HG02970 (cell line): ENCODE data around the gene SLC25A1.
"Not testable (repeated sequence)": the region's sequence is repeated elsewhere in the genome, so short reads cannot be mapped to it uniquely, and the experiment has no call there.

Experiments
- ATAC-seq: cut with Tn5 transposase; IDR thresholded peaks from one replicate; pipeline ENCODE4 v1.9.1; 2021; ENCODE audit warnings: mild to moderate bottlenecking, moderate library complexity, moderate number of reproducible peaks; ENCODE audit not compliant: unreplicated experiment, low FRiP score

The SLC25A1 gene

GRCh38 chr22:19207401-19207808, 28.9 kb upstream of the SLC25A1 start:
- no peak for ATAC-seq

GRCh38 chr22:19206287-19206686, 27.8 kb upstream of the SLC25A1 start:
- no peak for ATAC-seq

GRCh38 chr22:19204640-19205039, 26.1 kb upstream of the SLC25A1 start:
- ATAC-seq: no peak

GRCh38 chr22:19203834-19204233, 25.3 kb upstream of the SLC25A1 start:
- ATAC-seq: no peak

GRCh38 chr22:19202799-19203186, 24.3 kb upstream of the SLC25A1 start:
- ATAC-seq: not testable (repeated sequence)

- no peak for ATAC-seq
These were observed 23.6 kb upstream of the SLC25A1 start for GRCh38 chr22:19201869-19202798.

- no peak for ATAC-seq
These were observed 22.8 kb upstream of the SLC25A1 start for GRCh38 chr22:19201130-19201868.

- ATAC-seq: no peak
These were observed 20.9 kb upstream of the SLC25A1 start for GRCh38 chr22:19199479-19199878.

- no peak for ATAC-seq
These were observed 19.7 kb upstream of the SLC25A1 start for GRCh38 chr22:19197997-19198865.

GRCh38 chr22:19196841-19197612, 18.5 kb upstream of the SLC25A1 start:
- ATAC-seq: no peak

GRCh38 chr22:19195796-19196731, 17.5 kb upstream of the SLC25A1 start:
- no peak for ATAC-seq

GRCh38 chr22:19194766-19195536, 16.4 kb upstream of the SLC25A1 start:
- ATAC-seq: no peak

GRCh38 chr22:19193879-19194278, 15.3 kb upstream of the SLC25A1 start:
- ATAC-seq: no peak

GRCh38 chr22:19187716-19188563, 9.4 kb upstream of the SLC25A1 start:
- no peak for ATAC-seq

- no peak for ATAC-seq
These were observed 5.9 kb upstream of the SLC25A1 start for GRCh38 chr22:19184276-19184997.

GRCh38 chr22:19183216-19183615, 4.7 kb upstream of the SLC25A1 start:
- ATAC-seq: no peak
